GM19372 (cell line): ENCODE measurements around the gene TMEM200B.
"Not testable (repeated sequence)": the region's sequence is repeated elsewhere in the genome, so short reads cannot be mapped to it uniquely, and the experiment has no call there.

Source experiments
- ATAC-seq: cut with Tn5 transposase; IDR thresholded peaks from one replicate; pipeline ENCODE4 v1.9.1; 2021; ENCODE audit warnings: mild to moderate bottlenecking, low read depth, moderate library complexity; ENCODE audit not compliant: unreplicated experiment

TMEM200B gene

DNA sequence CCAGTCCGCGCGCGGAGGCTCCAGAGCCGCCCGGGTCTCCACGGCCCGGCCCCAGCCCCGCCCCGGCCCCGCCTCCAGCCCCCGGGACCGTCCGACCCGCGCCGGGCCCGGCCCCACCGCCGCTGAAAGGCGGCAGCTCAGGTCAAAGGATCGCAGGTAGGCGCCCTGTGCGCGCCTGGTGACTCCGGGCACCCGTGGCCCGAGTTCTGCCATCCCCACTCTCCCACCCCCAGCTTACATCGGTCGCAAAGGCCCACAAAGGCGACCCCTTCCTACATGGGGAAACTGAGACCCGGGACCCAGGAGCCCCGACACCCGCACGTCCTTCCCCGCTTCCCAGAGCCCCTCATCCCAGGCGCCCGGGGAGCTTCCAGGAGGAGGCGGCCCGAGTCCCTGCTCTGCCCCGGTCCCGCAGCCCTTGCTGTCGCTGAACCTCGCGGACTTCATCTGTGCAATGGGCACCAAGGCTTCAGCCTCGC, at the start of gene TMEM200B:
TSS of gene TMEM200B (minus strand) at position 17 of the 479 bp plus-strand sequence. CDS start 2,075 bp downstream, outside the sequence.
- no peak for ATAC-seq

DNA sequence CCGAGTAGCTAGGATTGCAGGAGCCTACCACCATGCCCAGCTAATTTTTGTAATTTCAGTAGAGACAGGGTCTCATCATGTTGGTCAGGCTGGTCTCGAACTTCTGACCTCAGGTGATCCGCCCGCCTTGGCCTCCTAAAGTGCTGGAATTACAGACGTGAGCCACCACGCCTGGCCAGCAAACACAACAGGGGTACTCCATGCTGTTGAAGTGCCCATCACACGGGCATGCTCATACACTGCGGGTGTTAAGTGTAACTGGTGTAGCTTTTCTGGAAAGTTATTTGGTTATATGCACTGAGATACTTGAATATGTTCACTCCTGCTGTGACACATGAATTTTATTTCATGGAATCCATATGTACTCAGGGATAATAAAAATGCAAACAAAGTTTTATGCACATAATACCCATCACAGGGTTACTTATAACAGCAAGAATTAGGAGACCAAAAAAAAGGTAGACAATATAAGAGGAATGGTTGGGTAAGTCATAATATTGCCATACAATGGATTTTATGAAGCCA, 48.8 kb upstream of the TMEM200B start:
- ATAC-seq: no peak

DNA sequence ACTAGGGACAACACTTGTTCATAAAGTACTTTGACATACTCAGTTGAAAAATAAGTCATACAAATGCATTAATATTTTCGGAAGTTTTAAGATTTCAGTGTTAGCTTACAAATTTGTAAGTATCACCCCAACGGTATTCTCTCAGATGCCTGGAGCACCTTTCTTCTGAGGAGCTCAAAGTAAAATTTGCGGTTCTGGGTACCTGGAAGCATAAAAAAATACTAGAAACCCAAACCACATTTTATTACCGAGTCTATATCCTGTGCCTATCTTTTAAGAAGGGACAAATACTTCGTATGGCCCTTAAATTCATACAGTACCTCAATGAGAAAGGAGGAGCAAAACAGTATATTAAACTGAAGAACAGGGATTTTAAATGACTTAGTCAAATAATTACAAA, 47.8 kb upstream of the TMEM200B start:
- no peak for ATAC-seq

GRCh38 chr1:29171089-29171488, 47.4 kb upstream of the TMEM200B start:
- ATAC-seq: no peak

DNA sequence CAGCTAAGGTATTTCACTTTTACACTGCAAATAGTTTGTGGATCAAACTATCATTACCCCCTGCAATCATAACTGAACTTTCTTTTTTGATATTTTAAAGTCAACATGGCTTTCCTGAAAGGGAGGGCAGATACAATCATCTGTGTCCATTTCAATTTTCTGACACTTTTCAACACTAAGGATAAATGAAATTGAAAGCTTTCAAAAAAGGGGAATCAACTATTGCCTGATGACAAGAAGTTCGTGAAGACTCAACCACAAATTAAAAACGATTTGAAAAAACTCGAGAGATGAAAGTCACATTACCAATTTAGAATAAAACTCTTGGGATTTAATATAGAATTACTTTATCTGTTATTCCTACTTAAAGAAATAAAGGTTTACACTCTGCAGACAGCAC, 46.3 kb upstream of the TMEM200B start:
- ATAC-seq: no peak

DNA sequence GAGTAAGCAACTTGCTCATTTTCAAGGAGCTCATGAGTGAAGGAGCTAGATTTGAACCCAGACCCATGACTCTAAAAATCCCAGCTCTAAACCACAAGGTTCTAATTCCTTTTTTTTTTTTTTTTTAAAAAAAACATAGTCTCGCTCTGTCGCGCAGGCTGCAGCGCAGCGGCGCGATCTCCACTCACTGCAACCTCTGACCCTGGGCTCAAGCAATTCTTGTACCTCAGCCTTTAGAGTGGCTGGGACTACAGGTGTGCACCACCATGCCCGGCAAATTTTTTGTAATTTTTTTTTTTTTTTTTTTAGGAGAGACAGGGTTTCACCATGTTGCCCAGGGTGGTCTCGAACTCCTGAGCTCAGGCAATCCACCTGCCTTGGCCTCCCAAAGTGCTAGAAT, 44.2 kb upstream of the TMEM200B start:
- ATAC-seq: no peak

DNA sequence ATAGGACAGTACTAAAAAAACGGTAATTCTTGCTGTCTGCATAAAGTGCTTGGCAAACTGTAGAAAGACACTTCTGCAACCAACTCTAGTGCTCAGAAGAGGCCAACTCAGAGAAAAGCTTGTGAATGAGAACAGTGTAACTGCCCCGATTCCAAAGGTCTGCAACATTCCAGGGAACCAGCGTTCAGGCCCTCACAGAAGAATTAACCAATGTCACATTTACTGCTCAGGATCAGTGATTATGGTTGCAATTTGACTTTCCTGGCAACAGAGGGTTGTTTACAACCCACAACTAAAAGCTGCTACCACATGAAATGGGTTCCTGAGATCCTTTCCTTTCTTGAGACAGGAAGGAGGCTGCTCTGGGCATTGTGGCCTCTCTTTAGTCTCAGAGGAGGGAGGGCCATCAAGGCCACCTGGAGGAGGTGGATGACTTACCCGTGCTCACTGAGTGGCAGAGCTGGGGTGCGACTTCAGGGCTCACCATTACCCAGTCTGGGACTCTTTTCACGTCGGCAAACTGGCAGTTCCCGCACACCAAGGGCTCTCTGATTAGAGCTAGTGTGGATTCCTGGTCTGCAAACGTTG, 42.7 kb upstream of the TMEM200B start:
- no peak for ATAC-seq

GRCh38 chr1:29164588-29164987, 40.9 kb upstream of the TMEM200B start:
- ATAC-seq: no peak

- ATAC-seq: no peak
Measured at GRCh38 chr1:29162476-29163138, 38.9 kb upstream of the TMEM200B start.

- ATAC-seq: no peak
Measured at GRCh38 chr1:29162025-29162424, 38.3 kb upstream of the TMEM200B start.

- no peak for ATAC-seq
Measured at GRCh38 chr1:29159773-29160172, 36.1 kb upstream of the TMEM200B start.

DNA sequence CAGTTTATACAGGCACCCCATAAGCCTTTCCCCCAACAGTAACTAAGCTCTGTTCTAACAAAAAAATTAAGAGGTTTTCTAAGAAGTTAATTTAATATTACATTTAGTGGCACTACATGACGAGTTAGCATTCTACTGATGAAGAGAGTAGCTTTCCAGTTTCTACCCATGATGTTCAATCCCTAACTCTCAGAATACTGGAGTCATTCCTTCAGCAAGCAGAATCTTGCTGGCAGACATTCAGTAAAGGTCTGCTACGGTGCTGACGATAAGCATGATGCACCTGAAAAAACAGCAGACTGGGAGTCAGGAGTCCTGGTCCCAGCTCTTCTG, 33.5 kb upstream of the TMEM200B start:
- ATAC-seq: no peak

DNA sequence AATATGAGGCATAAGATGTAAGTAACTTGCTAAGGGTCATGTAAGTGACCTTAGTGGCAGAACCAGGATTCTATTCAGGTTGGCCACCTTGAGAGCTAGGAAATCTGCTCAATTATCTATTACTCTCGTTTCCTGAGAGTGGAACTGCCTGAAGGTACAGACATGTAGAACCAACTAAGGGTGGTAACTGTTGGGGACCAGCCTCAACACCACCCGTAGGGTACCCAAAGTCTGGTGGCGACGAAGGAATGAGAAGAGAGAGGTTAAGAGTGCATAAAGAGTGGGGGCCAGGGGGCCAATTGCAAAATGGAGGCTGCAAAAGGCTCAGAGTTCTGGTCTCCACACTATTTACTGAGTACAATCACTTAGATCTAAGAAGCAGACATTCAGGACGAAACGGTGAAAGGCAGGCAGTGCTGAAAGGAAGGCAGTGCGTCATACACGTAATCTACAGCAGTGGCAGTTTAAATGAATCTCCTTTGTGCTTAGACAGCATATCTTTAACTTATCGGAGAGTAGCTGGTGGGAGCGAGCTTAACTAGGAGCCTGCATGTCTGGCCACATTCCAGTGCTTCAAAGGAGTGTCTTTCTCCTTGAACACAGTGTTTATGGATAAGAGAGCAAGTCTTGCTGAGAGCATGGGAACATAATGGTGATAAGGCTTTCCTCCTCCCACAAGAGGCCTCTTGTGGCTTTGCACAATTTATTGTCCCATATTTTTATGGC, 33.0 kb upstream of the TMEM200B start:
- no peak for ATAC-seq

GRCh38 chr1:29152046-29152805, 28.5 kb upstream of the TMEM200B start:
- no peak for ATAC-seq

GRCh38 chr1:29150346-29150745, 26.6 kb upstream of the TMEM200B start:
- ATAC-seq: not testable (repeated sequence)

- no peak for ATAC-seq
Measured at GRCh38 chr1:29148656-29149491, 25.2 kb upstream of the TMEM200B start.

DNA sequence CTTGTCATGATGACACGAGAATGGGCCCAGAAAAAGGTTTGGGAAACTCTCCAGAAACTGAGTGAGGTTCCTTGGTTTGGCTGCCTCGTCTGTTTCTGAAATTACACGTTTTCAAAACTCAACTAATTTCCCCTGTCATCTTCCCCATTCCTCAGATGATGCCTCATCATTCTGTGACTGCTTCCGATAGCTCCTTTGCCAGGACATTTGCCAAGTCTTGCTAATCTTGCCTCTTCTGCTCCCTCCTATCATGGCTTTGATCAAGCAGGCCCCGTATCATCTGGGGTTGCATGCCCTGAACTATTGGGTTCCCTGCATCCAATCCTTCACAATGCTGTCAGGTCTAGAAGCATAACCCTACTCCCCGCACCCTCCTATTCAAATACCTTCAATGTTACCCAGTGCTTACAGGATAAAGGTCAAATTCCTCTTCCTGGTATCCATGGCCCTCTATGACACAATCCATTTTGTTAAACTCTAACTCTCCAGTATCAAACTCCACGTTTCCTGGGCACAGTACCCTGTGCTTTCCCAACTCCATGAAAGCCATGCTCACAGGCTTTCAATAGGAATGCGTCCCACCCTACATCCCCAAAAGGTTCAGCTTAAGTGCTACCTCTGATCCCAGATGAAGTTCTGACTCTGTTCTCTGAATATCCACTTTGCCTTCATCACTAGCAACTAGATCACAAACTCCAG, 22.2 kb upstream of the TMEM200B start:
- no peak for ATAC-seq

DNA sequence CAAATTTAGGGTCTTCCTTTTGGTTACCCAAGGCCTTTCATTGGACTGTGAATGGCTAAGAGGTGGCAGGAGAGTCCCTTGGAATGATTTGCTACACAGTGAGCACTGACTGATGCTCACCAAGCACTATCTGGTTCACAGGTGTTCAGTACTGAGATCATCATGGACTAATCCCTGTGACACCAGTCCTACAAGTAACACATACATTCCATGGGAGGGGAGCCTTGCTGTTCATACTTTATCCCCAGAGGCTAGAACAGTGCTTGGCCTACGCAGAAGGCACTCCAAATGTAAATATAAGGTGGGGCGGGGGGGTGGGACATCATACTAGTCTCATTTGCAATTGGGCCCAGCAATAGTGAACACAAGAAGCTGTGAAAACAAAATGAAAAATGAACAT, 20.5 kb upstream of the TMEM200B start:
- ATAC-seq: no peak

DNA sequence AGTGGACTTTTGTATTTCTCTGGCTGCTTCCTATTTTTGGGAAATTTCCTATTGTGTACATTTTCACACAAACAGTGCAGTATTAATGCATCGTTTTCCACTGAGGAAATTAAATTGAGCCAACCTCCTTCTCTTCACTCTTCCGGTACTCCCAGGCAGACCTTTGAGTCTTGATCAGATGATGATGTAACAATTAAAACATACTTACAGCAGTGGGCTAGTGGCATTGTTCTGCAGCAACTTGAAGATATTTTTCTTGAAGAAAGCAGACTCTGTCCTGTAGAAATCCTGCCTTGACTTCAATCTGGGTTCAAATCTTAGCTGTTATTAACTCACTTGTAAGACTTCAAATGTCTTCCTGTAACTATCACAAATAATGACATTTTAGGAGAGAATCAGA, 19.0 kb upstream of the TMEM200B start:
- ATAC-seq: no peak
